Prostate gland (tissue), 2 donors: ENCODE results near the gene SSUH2. TPM values are rescaled to one million over a fixed set of nuclear protein-coding genes. Genes with fewer than 3 reads are reported as not detected.

Experiments
- DNase-seq: peaks from one replicate; pipeline ENCODE4 v3.0.0-alpha.2; 2019; ENCODE audit warnings: low spot score
- H3K27ac ChIP-seq, 2 donors: fragments of 200-600 bp; sonication (generic); 2 replicates each; pipeline ENCODE4 v1.5.1; 2017 to 2019
- H3K27me3 ChIP-seq: fragments of 200-600 bp; sonication (generic); replicated peaks from 2 replicates; pipeline ENCODE4 v1.5.1; 2019; ENCODE audit not compliant: insufficient read depth
- H3K36me3 ChIP-seq, 2 donors: fragments of 200-600 bp; sonication (generic); 1 replicate in 1 of 2; 2 replicates in 1 of 2; pipeline versions ENCODE4 v1.5.1 to v1.8.1; 2017 to 2019
- H3K4me1 ChIP-seq: fragments of 200-600 bp; sonication (generic); replicated peaks from 2 replicates; pipeline ENCODE4 v1.5.1; 2019
- H3K4me3 ChIP-seq, 2 donors: fragments of 200-600 bp; sonication (generic); 2 replicates each; pipeline ENCODE4 v1.5.1; 2017 to 2019
- H3K9me3 ChIP-seq: fragments of 200-600 bp; sonication (generic); 2 replicates; pipeline ENCODE4 v1.5.1; 2017
- CTCF ChIP-seq, 4 experiments: fragments of 200-600 bp in 2 of 4; fragments of 450-650 bp in 2 of 4; sonication (generic) in 2 of 4; IDR thresholded peaks; 1 replicate in 3 of 4; 2 replicates in 1 of 4; pipeline ENCODE4 v1.5.1; 2016 to 2019; ENCODE audit warnings: antibody characterized with exemption in 4 of 4, mild to moderate bottlenecking in 2 of 4, moderate library complexity in 2 of 4
- POLR2A ChIP-seq: fragments of 450-650 bp; IDR thresholded peaks from one replicate; pipeline ENCODE4 v1.6.1; 2016; ENCODE audit warnings: antibody characterized with exemption, mild to moderate bottlenecking
- POLR2AphosphoS5 ChIP-seq: sonication (generic); formaldehyde crosslinking; IDR thresholded peaks from one replicate; pipeline ENCODE4 v1.6.1; 2017; ENCODE audit warnings: antibody characterized with exemption
- WGBS: methylation state at CpG from one replicate; pipeline ENCODE4 v1.1.5; 2018; 5-methylcytosine and 5-hydroxymethylcytosine counted together
- intact Hi-C: fragments of 100-400 bp; cut with DNase I; formaldehyde crosslinking; loops from one replicate; pipeline ENCODE4 v1.14.2; 2022
- total RNA-seq, 2 donors: library from RNA; depleted of rRNA; stranded (reverse); fragments of >200 nt; gene quantifications; one replicate each; pipeline ENCODE4 v1.1.0, GENCODE V29; 2016

Gene SSUH2
- total RNA-seq, 2 donors from 2014 or later = 0.27 to 2.6 TPM

- H3K9me3 ChIP-seq = no peaks in the 10 kb centered on the region
- TF ChIP-seq CTCF (IDR thresholded peaks at IDR 0.05) (no peak), POLR2A (no peak), POLR2AphosphoS5 (no peak)
- H3K27ac ChIP-seq = no peak overlapping the region
- no peak overlapping the region for H3K4me3 ChIP-seq
- WGBS = 100% methylated on average over 1 of the region's 1 CpG
- H3K27me3 ChIP-seq = no peaks in the 10 kb centered on the region
- intact Hi-C loops = no loop called here
- H3K36me3 ChIP-seq = no peaks in the 10 kb centered on the region
- no peak for DNase-seq
- H3K4me1 ChIP-seq = no peaks in the 10 kb centered on the region
These were observed 7.2 kb downstream of the SSUH2 start for GRCh38 chr3:8637348-8637747.

- Histone ChIP-seq H3K36me3 (no peaks in the 10 kb centered on the region), H3K4me3 (no peak overlapping the region), H3K27me3 (no peaks in the 10 kb centered on the region), H3K27ac (no peak overlapping the region), H3K4me1 (no peaks in the 10 kb centered on the region), H3K9me3 (no peaks in the 10 kb centered on the region)
- TF ChIP-seq POLR2AphosphoS5 (no peak), CTCF (IDR thresholded peaks at IDR 0.05) (no peak), POLR2A (no peak)
- WGBS = 79% methylated on average over 7 of the region's 7 CpGs
- DNase-seq = no peak
- intact Hi-C loops = no loop called here
These were observed 9.0 kb downstream of the SSUH2 start for GRCh38 chr3:8635631-8636030.

GRCh38 chr3:8635125-8635524 is 9.5 kb downstream of the SSUH2 start:
- intact Hi-C loops = no loop called here
- Histone ChIP-seq H3K4me3 (no peak overlapping the region), H3K27ac (no peak overlapping the region), H3K9me3 (no peaks in the 10 kb centered on the region), H3K27me3 (no peaks in the 10 kb centered on the region), H3K36me3 (no peaks in the 10 kb centered on the region), H3K4me1 (no peaks in the 10 kb centered on the region)
- 93% methylated on average over 2 of the region's 2 CpGs for WGBS
- TF ChIP-seq POLR2AphosphoS5 = no peak
- no peak for TF ChIP-seq CTCF (IDR thresholded peaks at IDR 0.05)
- TF ChIP-seq POLR2A = no peak
- no peak for DNase-seq

GRCh38 chr3:8632402-8633237 is 12.0 kb downstream of the SSUH2 start:
- Histone ChIP-seq H3K9me3 (no peaks in the 10 kb centered on the region), H3K27ac (no peak overlapping the region), H3K4me1 (no peaks in the 10 kb centered on the region), H3K36me3 (no peaks in the 10 kb centered on the region), H3K4me3 (no peak overlapping the region), H3K27me3 (no peaks in the 10 kb centered on the region)
- no peak for DNase-seq
- intact Hi-C loops = no loop called here
- 43% methylated on average over 7 of the region's 7 CpGs for WGBS
- TF ChIP-seq CTCF (IDR thresholded peaks at IDR 0.05) = no peak
- TF ChIP-seq POLR2AphosphoS5 = no peak
- no peak for TF ChIP-seq POLR2A

GRCh38 chr3:8631661-8632060 is 12.9 kb downstream of the SSUH2 start:
- no peaks in the 10 kb centered on the region for H3K36me3 ChIP-seq
- no peaks in the 10 kb centered on the region for H3K4me1 ChIP-seq
- TF ChIP-seq POLR2AphosphoS5 (no peak), POLR2A (no peak), CTCF (IDR thresholded peaks at IDR 0.05) (no peak)
- no peak overlapping the region for H3K4me3 ChIP-seq
- DNase-seq = no peak
- H3K9me3 ChIP-seq = no peaks in the 10 kb centered on the region
- no peak overlapping the region for H3K27ac ChIP-seq
- intact Hi-C loops = no loop called here
- no peaks in the 10 kb centered on the region for H3K27me3 ChIP-seq
- WGBS = 81% methylated on average over 4 of the region's 4 CpGs
